K562 (cell line): ENCODE data around the gene GPR107. TPM values are rescaled to one million over a fixed set of nuclear protein-coding genes. Genes with fewer than 3 reads are reported as not detected.

Experiments
- ATF7 ChIP-seq: fragments of 450-650 bp; IDR thresholded peaks from 2 replicates; pipeline ENCODE4 v1.7.1; 2014; ENCODE audit warnings: mild to moderate bottlenecking, moderate library complexity
- CBFA2T2 ChIP-seq: fragments of 450-650 bp; conservative IDR thresholded peaks from 2 replicates; pipeline ENCODE4 v1.6.1; 2017; ENCODE audit warnings: mild to moderate bottlenecking
- CHAMP1 ChIP-seq: fragments of 450-650 bp; IDR thresholded peaks from 2 replicates; pipeline ENCODE4 v1.6.1; 2016; ENCODE audit warnings: mild to moderate bottlenecking
- FOXA1 ChIP-seq: fragments of 450-650 bp; IDR thresholded peaks from 2 replicates; pipeline ENCODE4 v1.6.1; 2016; ENCODE audit warnings: mild to moderate bottlenecking, borderline replicate concordance
- GABPB1 ChIP-seq: sonication (generic); formaldehyde crosslinking; IDR thresholded peaks from 2 replicates; pipeline ENCODE4 v1.8.0; 2022; ENCODE audit warnings: mild to moderate bottlenecking, missing genetic modification reagents
- JUND ChIP-seq, 2 experiments: IDR thresholded peaks; 2 replicates in 1 of 2; 3 replicates in 1 of 2; pipeline ENCODE4 v1.6.1; 2011; ENCODE audit warnings: borderline replicate concordance in 2 of 2, low read depth in 2 of 2, low read length in 2 of 2, improper control_type of control experiment in 1 of 2, missing biosample characterization in 1 of 2, missing genetic modification characterization in 1 of 2, missing genetic modification reagents in 1 of 2
- L3MBTL2 ChIP-seq: fragments of 450-650 bp; IDR thresholded peaks from 2 replicates; pipeline ENCODE4 v1.6.1; 2016; ENCODE audit warnings: mild to moderate bottlenecking, moderate library complexity
- MLLT1 ChIP-seq, 2 experiments: fragments of 450-650 bp; IDR thresholded peaks; 2 replicates each; pipeline ENCODE4 v1.6.1; 2016
- MYC ChIP-seq, 2 experiments: fragments of 250-450 bp in 1 of 2; sonication (Bioruptor Pico) in 1 of 2; IDR thresholded peaks; 2 replicates each; pipeline versions ENCODE4 v1.5.1 to v1.6.1; 2012 to 2021; ENCODE audit warnings: low read depth in 2 of 2, borderline replicate concordance in 1 of 2, improper control_type of control experiment in 1 of 2, low read length in 1 of 2, mild to moderate bottlenecking in 1 of 2, moderate library complexity in 1 of 2
- NEUROD1 ChIP-seq: fragments of 150-350 bp; IDR thresholded peaks from 2 replicates; pipeline ENCODE4 v1.6.1; 2014; ENCODE audit warnings: borderline replicate concordance, low read length, low read depth; ENCODE audit not compliant: partially characterized antibody
- PCBP1 ChIP-seq: fragments of 200-400 bp; formaldehyde crosslinking; IDR thresholded peaks from 2 replicates; pipeline ENCODE4 v1.6.1; 2018; ENCODE audit warnings: mild to moderate bottlenecking, low read depth, low read length; ENCODE audit not compliant: poor library complexity, severe bottlenecking
- RCOR1 ChIP-seq, 2 experiments: IDR thresholded peaks; 2 replicates each; pipeline ENCODE4 v1.6.1; 2012; ENCODE audit warnings: low read depth in 2 of 2, low read length in 2 of 2, borderline replicate concordance in 1 of 2, improper control_type of control experiment in 1 of 2
- STAG1 ChIP-seq: sonication (generic); formaldehyde crosslinking; IDR thresholded peaks from 2 replicates; pipeline ENCODE4 v1.5.0; 2020; ENCODE audit warnings: missing genetic modification reagents, borderline replicate concordance
- THAP7 ChIP-seq: fragments of 250-450 bp; sonication (Bioruptor Pico); IDR thresholded peaks from 2 replicates; pipeline ENCODE4 v1.5.0; 2021
- ZBTB12 ChIP-seq: fragments of 250-450 bp; sonication (Bioruptor Pico); IDR thresholded peaks from 2 replicates; pipeline ENCODE4 v1.4.0; 2020
- ZBTB26 ChIP-seq: fragments of 450-650 bp; formaldehyde crosslinking; IDR thresholded peaks from 2 replicates; pipeline ENCODE4 v1.4.0; 2022; ENCODE audit warnings: missing genetic modification characterization
- ZEB2 ChIP-seq: fragments of 450-650 bp; IDR thresholded peaks from 2 replicates; pipeline ENCODE4 v1.6.1; 2016
- ZNF217 ChIP-seq: sonication (generic); formaldehyde crosslinking; IDR thresholded peaks from 2 replicates; pipeline ENCODE4 v1.8.0; 2022; ENCODE audit warnings: mild to moderate bottlenecking, missing genetic modification reagents
- ZNF253 ChIP-seq: fragments of 250-450 bp; sonication (Bioruptor Pico); conservative IDR thresholded peaks from 2 replicates; pipeline ENCODE4 v1.6.1; 2021; ENCODE audit warnings: mild to moderate bottlenecking
- ZNF589 ChIP-seq: fragments of 200-800 bp; sonication (Bioruptor generic); IDR thresholded peaks from 2 replicates; pipeline ENCODE4 v1.6.1; 2016; ENCODE audit warnings: low read depth, missing genetic modification characterization, missing compliant biosample characterization
- ZNF707 ChIP-seq: fragments of 250-450 bp; sonication (Bioruptor Pico); conservative IDR thresholded peaks from 2 replicates; pipeline ENCODE4 v1.8.0; 2022; ENCODE audit warnings: inconsistent platforms, mild to moderate bottlenecking, moderate library complexity
- polyA plus RNA-seq, 8 experiments: library from polyadenylated mRNA; depleted of rRNA in 4 of 8; stranded (reverse) in 5 of 8; unstranded in 3 of 8; fragments of >200 nt; fragmentation: Nextera tagmentation in 2 of 8; fragmentation: Illumina TruSeq in 1 of 8; extraction: Ambion mirVana in 2 of 8; extraction: Trizol in 1 of 8; gene quantifications; 2 replicates each; pipeline versions ENCODE4 v1.2.1 to v1.2.3, GENCODE V29; 2011 to 2014; ENCODE audit warnings: inconsistent platforms in 1 of 8, missing spikeins in 1 of 8
- total RNA-seq, 7 experiments: library from RNA; depleted of rRNA in 6 of 7; stranded (reverse); fragments of >200 nt in 6 of 7; fragmentation: Illumina TruSeq in 2 of 7; extraction: Trizol in 2 of 7; gene quantifications; 2 replicates each; pipeline versions ENCODE4 v1.2.1 to v1.2.3, GENCODE V29; 2011 to 2021; ENCODE audit warnings: low replicate concordance in 1 of 7

Gene GPR107
- total and polyA plus RNA-seq, 9 of the 15 experiments (the other 6 are each of a cell fraction or from before 2014, with no cell fraction given): 3.2 to 34.6 (median 14.4) TPM

- TF ChIP-seq ATF7: peak; percentile 53; the same call in 1 of the 2 replicates
- TF ChIP-seq ZNF217 (CRISPR knock-in tag): no peak
- TF ChIP-seq JUND (IDR thresholded peaks at IDR 0.05; ENCODE audit: borderline replicate concordance, low read depth, low read length): peak; percentile 83
- TF ChIP-seq JUND (tag; IDR thresholded peaks at IDR 0.05; ENCODE audit: borderline replicate concordance, low read depth, low read length): peak; percentile 74; the same call in 2 of the 3 replicates
- TF ChIP-seq MYC (IDR thresholded peaks at IDR 0.05; ENCODE audit: low read depth, low read length): no peak
- TF ChIP-seq MYC (CRISPR knock-in tag; IDR thresholded peaks at IDR 0.05; ENCODE audit: borderline replicate concordance, low read depth): peak; percentile 82
- no peak for TF ChIP-seq GABPB1 (CRISPR knock-in tag)
- TF ChIP-seq THAP7 (CRISPR knock-in tag): no peak
- TF ChIP-seq ZBTB26 (CRISPR knock-in tag): peak; percentile 90; the same call in 1 of the 2 replicates
- no peak for TF ChIP-seq ZEB2
- TF ChIP-seq ZNF253 (CRISPR knock-in tag): peak; percentile 84
- TF ChIP-seq STAG1: no peak
- TF ChIP-seq ZBTB12 (CRISPR knock-in tag): peak; percentile 83
- no peak for TF ChIP-seq NEUROD1
- TF ChIP-seq CHAMP1: no peak
- peak; percentile 99 for TF ChIP-seq ZNF589 (CRISPR knock-in tag)
- TF ChIP-seq L3MBTL2: no peak
- TF ChIP-seq FOXA1: no peak
- TF ChIP-seq CBFA2T2: peak; percentile 63
- TF ChIP-seq PCBP1: no peak
- no peak for TF ChIP-seq RCOR1 (IDR thresholded peaks at IDR 0.05; ENCODE audit: borderline replicate concordance in 1 of 2, low read depth in 2 of 2, low read length in 2 of 2)
- no peak for TF ChIP-seq MLLT1 (IDR thresholded peaks at IDR 0.05)
- TF ChIP-seq ZNF707 (CRISPR knock-in tag): peak; percentile 67
Observed at GRCh38 chr9:130150779-130151382, 97.2 kb downstream of the GPR107 start (continued).
